ENCODE results near the gene TNFRSF14. TPM values are rescaled to one million over a fixed set of nuclear protein-coding genes. Genes with fewer than 3 reads are reported as not detected.

Gene TNFRSF14
- total and polyA plus RNA-seq, 2 of the 13 experiments (the other 11 are each of a cell fraction or from before 2014, with no cell fraction given): 11.9 to 49.9 TPM

DNA sequence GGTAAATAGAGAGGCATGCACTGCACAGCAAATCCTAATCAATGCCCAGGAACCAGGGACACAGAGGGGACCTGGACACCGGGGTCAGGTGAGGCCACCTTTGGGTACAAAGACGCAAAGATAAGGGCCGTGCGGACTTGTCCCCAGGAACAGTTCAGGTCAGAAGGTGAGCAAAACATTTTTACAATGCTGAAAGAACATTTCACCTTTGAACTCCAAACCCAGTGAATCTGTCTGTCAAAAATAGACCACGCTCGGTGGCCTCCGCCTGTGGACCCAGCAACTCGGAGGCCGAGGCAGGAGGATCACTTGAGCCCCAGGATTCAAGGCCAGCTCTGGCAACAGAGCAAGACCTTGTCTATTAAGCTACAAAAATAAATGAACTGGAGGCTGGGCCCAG lies 15.2 kb downstream of the TNFRSF14 start (continued):
- TF ChIP-seq, protein P1, sequence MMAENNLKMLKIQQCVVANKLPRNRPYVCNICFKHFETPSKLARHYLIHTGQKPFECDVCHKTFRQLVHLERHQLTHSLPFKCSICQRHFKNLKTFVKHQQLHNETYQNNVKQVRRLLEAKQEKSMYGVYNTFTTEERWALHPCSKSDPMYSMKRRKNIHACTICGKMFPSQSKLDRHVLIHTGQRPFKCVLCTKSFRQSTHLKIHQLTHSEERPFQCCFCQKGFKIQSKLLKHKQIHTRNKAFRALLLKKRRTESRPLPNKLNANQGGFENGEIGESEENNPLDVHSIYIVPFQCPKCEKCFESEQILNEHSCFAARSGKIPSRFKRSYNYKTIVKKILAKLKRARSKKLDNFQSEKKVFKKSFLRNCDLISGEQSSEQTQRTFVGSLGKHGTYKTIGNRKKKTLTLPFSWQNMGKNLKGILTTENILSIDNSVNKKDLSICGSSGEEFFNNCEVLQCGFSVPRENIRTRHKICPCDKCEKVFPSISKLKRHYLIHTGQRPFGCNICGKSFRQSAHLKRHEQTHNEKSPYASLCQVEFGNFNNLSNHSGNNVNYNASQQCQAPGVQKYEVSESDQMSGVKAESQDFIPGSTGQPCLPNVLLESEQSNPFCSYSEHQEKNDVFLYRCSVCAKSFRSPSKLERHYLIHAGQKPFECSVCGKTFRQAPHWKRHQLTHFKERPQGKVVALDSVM (CRISPR knock-in tag; IDR thresholded peaks at IDR 0.05): peak; percentile 99
- TF ChIP-seq, protein P2, sequence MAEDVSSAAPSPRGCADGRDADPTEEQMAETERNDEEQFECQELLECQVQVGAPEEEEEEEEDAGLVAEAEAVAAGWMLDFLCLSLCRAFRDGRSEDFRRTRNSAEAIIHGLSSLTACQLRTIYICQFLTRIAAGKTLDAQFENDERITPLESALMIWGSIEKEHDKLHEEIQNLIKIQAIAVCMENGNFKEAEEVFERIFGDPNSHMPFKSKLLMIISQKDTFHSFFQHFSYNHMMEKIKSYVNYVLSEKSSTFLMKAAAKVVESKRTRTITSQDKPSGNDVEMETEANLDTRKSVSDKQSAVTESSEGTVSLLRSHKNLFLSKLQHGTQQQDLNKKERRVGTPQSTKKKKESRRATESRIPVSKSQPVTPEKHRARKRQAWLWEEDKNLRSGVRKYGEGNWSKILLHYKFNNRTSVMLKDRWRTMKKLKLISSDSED (CRISPR knock-in tag; IDR thresholded peaks at IDR 0.05): no peak
- TF ChIP-seq IRX3 (CRISPR knock-in tag; IDR thresholded peaks at IDR 0.05; ENCODE audit: borderline replicate concordance, low read depth) (no peak), NR3C1 (CRISPR knock-in tag; IDR thresholded peaks at IDR 0.05) (no peak), SP5 (CRISPR knock-in tag; IDR thresholded peaks at IDR 0.05; ENCODE audit: borderline replicate concordance, low read depth) (no peak), CEBPB (IDR thresholded peaks at IDR 0.05; ENCODE audit: borderline replicate concordance, low read depth, low read length) (no peak), ETV5 (CRISPR knock-in tag; IDR thresholded peaks at IDR 0.05; ENCODE audit: borderline replicate concordance) (peak; percentile 22; the same call in 1 of the 2 replicates), ZNF562 (CRISPR knock-in tag; IDR thresholded peaks at IDR 0.05; ENCODE audit: borderline replicate concordance) (no peak), ZNF790 (CRISPR knock-in tag; IDR thresholded peaks at IDR 0.05; ENCODE audit: borderline replicate concordance) (no peak), HOXA5 (CRISPR knock-in tag; IDR thresholded peaks at IDR 0.05) (no peak), SRF (IDR thresholded peaks at IDR 0.05; ENCODE audit: low read depth, low read length) (no peak), BCL6 (CRISPR knock-in tag; IDR thresholded peaks at IDR 0.05) (peak; percentile 84), ZBTB20 (CRISPR knock-in tag; IDR thresholded peaks at IDR 0.05; ENCODE audit: borderline replicate concordance, low read depth) (no peak), ZNF33A (CRISPR knock-in tag; IDR thresholded peaks at IDR 0.05; ENCODE audit: borderline replicate concordance) (no peak), FOXO1 (CRISPR knock-in tag; IDR thresholded peaks at IDR 0.05) (peak; percentile 76), SETDB1 (CRISPR knock-in tag; IDR thresholded peaks at IDR 0.05; ENCODE audit: borderline replicate concordance) (no peak), CC2D1A (CRISPR knock-in tag; IDR thresholded peaks at IDR 0.05) (no peak), HIVEP1 (CRISPR knock-in tag; IDR thresholded peaks at IDR 0.05) (no peak)
- TF ChIP-seq, protein P3, sequence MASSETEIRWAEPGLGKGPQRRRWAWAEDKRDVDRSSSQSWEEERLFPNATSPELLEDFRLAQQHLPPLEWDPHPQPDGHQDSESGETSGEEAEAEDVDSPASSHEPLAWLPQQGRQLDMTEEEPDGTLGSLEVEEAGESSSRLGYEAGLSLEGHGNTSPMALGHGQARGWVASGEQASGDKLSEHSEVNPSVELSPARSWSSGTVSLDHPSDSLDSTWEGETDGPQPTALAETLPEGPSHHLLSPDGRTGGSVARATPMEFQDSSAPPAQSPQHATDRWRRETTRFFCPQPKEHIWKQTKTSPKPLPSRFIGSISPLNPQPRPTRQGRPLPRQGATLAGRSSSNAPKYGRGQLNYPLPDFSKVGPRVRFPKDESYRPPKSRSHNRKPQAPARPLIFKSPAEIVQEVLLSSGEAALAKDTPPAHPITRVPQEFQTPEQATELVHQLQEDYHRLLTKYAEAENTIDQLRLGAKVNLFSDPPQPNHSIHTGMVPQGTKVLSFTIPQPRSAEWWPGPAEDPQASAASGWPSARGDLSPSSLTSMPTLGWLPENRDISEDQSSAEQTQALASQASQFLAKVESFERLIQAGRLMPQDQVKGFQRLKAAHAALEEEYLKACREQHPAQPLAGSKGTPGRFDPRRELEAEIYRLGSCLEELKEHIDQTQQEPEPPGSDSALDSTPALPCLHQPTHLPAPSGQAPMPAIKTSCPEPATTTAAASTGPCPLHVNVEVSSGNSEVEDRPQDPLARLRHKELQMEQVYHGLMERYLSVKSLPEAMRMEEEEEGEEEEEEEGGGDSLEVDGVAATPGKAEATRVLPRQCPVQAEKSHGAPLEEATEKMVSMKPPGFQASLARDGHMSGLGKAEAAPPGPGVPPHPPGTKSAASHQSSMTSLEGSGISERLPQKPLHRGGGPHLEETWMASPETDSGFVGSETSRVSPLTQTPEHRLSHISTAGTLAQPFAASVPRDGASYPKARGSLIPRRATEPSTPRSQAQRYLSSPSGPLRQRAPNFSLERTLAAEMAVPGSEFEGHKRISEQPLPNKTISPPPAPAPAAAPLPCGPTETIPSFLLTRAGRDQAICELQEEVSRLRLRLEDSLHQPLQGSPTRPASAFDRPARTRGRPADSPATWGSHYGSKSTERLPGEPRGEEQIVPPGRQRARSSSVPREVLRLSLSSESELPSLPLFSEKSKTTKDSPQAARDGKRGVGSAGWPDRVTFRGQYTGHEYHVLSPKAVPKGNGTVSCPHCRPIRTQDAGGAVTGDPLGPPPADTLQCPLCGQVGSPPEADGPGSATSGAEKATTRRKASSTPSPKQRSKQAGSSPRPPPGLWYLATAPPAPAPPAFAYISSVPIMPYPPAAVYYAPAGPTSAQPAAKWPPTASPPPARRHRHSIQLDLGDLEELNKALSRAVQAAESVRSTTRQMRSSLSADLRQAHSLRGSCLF (CRISPR knock-in tag; IDR thresholded peaks at IDR 0.05; ENCODE audit: borderline replicate concordance): no peak
- TF ChIP-seq, protein P4, sequence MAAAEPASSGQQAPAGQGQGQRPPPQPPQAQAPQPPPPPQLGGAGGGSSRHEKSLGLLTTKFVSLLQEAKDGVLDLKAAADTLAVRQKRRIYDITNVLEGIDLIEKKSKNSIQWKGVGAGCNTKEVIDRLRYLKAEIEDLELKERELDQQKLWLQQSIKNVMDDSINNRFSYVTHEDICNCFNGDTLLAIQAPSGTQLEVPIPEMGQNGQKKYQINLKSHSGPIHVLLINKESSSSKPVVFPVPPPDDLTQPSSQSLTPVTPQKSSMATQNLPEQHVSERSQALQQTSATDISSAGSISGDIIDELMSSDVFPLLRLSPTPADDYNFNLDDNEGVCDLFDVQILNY (CRISPR knock-in tag; conservative IDR thresholded peaks at IDR 0.05): no peak
- TF ChIP-seq, protein P5, sequence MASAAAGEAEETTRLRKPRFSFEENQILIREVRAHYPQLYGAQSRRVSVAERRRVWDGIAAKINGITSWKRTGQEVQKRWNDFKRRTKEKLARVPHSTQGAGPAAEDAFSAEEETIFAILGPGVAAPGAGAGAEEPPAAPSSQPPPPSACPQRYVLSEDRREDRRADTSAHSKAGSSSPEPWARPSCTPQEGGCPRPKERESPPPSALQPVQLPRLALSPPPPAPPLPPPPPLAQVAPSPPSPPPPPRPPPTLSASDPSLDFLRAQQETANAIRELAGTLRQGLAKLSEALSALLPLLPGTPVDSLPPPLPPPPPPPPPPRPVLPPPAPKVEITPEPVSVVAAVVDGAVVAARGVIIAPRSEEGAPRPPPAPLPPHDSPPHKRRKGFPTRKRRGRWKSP (CRISPR knock-in tag; IDR thresholded peaks at IDR 0.05): no peak

Measured in HepG2 (cell line).